ENCODE data around the gene DDX51.

DDX51 gene

GRCh38 chr12:132166093-132166492 lies 22.0 kb upstream of the DDX51 start:
- no peak for ATAC-seq

DNA sequence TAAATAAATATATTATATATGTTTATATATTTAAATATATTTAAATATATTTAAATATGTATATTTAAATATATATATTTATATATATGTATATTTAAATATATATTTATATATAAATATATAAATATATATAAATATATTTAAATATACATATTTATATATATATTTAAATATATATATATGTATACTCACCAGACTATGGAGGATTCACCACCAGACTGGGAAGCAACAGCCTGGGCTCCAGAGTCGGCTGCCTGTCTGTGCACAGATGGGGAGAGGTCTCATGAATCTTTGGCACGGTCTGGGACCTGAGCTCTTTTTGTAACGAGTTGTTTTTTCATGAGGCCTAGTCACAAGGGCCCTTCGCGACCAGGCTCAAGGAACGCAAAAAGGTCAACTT lies 21.5 kb upstream of the DDX51 start:
- no peak for ATAC-seq

GRCh38 chr12:132164426-132164825 lies 20.3 kb upstream of the DDX51 start:
- no peak for ATAC-seq

DNA sequence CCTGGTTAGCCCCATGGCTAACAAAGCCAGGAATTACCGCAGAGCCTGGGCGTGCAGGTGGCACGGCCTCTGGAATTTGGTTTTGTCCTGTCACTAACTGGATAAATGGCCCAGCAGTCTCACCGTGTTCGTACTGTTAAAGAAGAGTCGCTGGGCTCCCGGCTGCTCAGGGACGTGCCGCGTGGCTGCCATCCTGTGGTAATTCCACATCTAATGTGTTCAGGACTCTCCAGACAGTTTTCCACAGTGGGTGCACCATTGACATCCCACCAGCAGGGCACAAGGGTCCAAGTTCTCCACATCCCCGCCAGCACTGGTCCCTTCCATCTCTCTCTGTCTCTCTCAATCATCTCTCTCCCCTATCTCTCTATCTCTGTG lies 19.8 kb upstream of the DDX51 start:
- ATAC-seq, result no peak

- ATAC-seq, result peak in 1 of 2 donors; percentile 12
These were observed 19.2 kb upstream of the DDX51 start for GRCh38 chr12:132163041-132163910.

DNA sequence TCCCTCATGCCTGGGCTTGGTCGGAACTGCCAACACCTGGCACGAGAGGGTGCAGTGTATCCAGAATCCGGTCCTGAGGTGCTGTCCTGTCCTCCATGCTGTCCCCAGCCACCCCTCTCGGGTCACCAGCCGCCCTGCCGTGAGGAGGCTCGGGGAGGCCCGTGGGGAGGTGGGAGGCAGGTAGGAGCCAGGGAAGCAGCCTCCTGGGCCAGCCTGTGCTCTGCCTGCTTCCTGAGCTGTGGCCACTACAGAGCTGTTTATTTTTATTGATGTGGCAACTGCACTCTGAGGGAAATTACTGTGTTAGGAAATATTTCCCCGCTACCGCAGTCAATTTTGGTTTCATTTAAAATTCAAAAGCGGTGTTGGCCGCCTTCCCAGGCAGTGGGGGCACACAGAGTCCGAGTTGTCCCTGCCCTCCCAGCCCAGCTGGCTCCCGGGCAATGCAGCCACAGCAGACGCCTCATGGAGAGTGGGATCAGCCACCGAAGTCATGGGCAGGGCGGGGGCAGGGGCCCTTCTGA lies 18.5 kb upstream of the DDX51 start:
- peak; percentile 26 to 27 for ATAC-seq

DNA sequence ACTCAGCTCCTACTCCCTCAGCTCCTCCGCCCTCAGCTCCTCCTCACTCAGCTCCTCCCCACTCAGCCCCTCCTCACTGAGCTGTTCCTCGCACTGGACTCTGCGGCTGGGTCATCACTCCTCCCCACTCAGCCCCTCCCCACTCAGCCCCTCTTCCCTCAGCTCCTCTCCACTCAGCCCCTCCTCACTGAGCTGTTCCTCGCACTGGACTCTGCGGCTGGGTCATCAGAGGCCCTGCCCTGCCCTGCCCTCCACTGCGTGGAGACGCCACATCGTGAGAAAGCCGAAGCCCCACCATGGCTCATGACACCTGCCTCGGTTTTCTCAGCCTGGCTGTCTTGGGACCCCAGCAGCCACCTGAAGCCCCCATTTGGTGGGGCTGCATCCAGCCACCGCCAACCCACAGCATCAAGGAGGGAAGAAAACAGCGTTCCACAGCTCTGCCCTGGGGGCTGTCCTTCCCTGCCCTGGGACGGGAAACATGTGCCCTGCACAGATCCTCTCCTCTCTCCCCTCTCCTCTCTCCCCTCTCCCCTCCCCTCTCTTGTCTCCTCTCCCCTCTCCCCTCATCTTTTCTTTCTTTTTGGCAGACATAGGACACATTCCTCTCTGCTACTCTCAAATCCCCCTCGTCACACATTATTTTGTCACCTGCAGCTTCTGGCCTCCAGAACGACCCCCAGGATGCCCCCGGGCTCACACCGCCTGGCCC lies 17.8 kb upstream of the DDX51 start:
- no peak for ATAC-seq

GRCh38 chr12:132161036-132161781 lies 17.1 kb upstream of the DDX51 start:
- ATAC-seq, result no peak

GRCh38 chr12:132160601-132161035 lies 16.5 kb upstream of the DDX51 start:
- ATAC-seq, result no peak

DNA sequence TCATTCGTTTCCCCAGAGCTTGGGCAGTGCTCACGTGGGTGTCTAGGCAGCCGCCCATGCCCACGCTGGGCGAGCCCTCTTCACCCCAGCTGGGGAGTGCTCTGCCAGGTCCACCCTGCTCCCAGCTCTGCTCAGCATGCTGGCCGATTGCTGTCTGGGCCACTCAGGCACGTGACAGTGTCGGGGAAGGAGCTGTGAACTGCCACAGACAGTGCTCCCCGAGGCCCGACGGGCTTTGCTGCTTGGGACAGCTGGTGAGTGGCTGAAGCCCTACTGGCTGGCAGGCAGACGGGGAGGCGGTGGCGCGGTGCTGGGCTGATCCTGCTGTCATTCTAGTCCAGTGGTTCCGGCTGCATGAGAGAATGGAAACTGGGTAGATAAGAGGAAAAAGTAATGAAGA lies 15.9 kb upstream of the DDX51 start:
- no peak for ATAC-seq

DNA sequence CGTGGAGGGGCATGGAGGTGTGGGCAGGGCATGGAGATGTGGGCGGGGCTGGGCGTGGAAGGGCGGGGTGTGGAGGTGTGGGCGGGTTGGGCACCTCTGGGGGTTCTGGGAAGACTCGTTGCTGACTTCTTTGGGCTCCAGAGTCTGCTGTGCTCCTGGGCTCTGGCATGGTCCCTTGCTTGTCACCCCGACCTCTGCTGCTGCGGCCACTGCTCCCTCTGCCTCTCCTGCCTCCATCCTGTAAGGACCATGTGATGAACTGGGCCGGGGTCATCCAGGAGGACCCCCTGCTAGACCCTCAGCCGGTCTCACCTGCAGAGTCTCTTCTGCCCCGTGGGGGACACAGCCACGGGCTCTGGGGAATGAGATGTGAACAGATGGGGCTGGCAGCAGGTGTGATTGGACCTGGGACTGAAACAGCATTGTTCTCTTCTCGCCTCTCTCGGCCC lies 15.5 kb upstream of the DDX51 start:
- ATAC-seq, result no peak

DNA sequence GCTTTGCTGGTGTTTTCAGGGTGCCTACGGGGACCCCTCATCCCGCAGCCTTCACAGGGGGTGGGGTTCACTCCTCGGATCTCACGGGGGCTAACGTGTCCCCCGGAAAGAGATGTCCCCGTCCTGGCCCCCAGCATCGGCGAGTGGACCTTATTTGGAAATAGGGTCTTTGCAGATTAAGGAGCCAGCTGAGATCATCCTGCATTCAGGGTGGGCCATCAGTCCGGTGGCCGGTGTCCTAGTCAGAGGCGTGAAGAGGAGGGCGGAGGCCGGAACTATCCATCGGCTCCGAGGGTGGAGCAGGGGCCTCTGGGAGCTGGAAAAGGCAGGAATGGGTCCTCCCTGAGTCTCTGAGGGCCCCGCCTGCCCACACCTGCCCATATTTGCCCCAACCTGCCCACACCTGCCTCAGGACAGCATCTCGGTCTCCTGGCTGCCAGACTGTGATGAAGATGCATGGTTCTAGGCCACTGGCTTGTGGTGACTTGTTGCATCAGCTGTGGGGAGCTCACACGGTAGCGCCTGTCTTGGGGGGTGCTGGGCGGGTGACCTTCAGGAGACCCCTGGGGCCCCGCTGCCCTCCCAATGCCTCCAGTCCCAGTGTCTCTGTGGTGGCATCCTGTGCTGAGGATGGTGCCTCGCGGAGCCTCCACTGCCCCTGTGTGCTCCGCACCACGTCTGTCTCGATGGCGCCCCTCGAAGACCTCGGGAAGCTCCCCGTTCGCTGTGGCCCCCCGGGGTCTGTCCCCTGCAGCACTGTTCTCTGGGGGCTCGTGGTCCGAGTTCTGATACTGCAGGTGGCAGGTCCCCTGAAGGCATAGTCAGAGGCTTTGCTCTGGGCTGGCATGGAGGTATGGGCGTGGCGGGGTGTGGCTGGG lies 14.8 kb upstream of the DDX51 start:
- no peak for ATAC-seq

- ATAC-seq, result no peak
These were observed 13.8 kb upstream of the DDX51 start for GRCh38 chr12:132157733-132158409.

GRCh38 chr12:132156573-132157325 lies 12.6 kb upstream of the DDX51 start:
- ATAC-seq, result no peak

DNA sequence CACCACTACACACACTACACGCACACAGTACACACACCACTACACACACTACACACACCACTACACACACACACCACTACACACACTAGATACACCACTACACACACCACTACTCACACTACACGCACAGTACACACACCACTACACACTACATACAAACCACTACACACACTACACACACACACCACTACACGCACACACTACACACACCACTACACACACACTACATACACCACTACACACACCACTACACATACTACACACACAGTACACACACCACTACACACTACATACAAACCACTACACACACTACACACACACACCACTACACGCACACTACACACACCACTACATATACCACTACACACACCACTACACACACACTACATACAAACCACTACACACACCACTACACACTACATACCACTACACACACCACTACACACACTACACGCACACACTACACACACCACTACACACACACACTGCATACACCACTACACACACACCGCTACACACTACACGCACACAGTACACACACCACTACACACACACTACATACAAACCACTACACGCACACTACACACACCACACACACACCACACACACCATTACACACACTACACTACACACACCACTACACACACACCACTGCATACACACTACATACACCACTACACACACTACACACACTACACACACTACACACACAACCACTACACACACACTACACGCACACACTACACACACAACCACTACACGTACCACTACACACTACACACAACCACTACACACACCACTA lies 11.9 kb upstream of the DDX51 start:
- ATAC-seq, result no peak

DNA sequence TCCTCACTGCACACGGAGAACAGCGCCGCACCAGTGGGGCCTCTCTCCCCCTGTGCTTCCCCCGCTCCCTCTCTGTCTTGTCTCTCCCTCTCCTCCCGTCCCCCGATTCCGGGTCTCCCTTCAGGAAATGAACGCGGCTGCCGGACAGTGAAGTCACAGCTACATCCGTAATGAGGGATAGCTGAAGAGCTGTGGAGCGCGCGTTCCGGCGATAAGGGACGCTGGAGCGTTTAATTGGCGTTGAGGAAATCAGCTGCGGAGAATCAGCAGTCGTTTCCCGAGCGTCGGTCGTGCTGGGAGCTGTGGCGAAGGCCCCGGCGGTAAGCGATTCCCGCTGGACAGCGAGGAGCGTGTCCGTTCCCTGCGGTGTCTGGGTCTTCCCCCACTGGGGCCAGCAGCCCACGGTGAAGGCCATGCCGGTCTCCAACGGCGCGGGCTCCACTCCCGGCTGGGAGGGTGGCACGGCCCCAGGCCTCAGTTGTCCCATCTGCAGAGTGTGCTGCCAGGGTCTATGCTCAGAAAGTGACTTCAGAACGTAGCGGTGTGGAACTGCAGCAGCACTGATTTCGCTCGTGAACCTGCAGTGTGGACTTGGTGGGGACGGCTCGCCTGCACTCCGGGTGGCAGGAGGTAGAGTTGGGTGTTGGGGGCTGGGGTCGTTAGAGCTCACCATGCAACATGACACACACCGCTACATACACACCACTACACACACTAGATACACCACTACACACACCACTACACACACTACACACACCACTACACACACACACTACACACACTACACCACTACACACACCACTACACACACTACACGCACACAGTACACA lies 11.0 kb upstream of the DDX51 start:
- no peak for ATAC-seq

- no peak for ATAC-seq
These were observed 10.2 kb upstream of the DDX51 start for GRCh38 chr12:132154341-132154761.

DNA sequence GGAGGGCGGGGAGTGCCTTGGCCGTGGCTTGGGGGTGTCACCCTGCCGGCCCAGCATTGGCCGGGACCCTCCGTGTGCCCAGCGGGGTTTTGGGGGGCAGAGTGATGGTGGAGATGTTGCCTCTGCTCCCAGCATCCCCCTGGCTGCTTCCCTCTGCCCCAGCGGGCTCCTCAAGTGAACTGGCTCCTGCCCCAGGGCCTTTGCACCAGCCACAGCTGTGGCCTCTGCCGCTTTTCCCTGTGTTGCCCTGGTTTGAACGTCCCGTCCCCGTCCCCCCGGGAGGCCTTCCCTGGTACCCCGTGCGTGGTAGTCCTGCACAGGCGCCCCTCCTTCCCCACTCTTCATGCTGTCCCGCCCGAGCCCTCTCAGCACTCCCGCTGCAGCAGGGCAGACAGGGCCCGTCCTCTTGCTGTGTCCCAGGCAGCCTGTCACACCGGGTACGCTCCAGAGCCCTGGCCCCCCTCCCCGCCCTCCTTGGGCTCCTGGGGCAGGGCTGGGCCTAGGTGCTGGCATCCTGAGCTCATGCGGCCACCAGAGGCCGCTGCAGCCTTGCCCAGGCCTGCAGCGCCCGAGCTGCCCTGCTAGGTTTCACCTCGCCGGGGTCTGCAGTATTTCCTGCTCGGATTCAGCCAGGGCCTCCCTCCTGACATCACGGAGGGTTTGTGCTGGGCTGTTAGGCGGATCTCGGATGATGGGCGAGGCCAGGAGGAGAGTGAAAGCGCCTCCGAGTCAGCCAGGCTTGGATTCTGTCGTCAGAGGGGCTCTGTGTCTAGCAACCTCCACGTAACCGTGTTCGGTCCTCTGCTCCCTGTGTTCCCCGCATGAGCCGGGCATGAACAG lies 9.6 kb upstream of the DDX51 start:
- ATAC-seq, result peak; percentile 95 to 96
